NCI-H1930 (cell line): ENCODE results near the gene FSTL4.

Experiments
- DNase-seq, 2 experiments: peaks; one replicate each; lab custom pipeline; 2025; lab: John Stamatoyannopoulos, UW

FSTL4 gene

GRCh38 chr5:133321286-133321832, 291.0 kb downstream of the FSTL4 start:
- no peak for DNase-seq

- no peak for DNase-seq
Measured at GRCh38 chr5:133319905-133320520, 292.3 kb downstream of the FSTL4 start.

GRCh38 chr5:133319244-133319643, 293.1 kb downstream of the FSTL4 start:
- no peak for DNase-seq

DNA sequence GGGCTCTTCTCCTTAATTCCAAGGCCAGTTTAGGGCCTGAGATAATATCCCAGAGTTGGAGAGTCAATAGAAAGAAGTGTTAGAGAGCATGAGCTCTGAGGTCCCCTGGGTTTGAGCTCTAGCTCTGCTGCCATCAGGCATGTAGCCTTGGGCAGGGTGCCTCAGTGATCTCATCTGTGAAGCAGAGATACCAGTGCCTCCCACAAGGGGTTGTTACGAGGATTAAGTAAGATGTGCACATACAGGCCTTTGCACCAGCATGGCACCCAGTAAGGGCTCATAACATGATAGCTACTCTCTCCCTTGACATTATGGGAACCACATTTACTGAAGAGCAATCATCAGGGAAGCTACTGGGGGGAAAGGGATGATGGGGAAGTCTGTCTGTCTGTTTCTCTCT, 294.8 kb downstream of the FSTL4 start:
- DNase-seq, result no peak

GRCh38 chr5:133316346-133317343, 295.7 kb downstream of the FSTL4 start:
- DNase-seq, result no peak

GRCh38 chr5:133314086-133314485, 298.3 kb downstream of the FSTL4 start:
- DNase-seq, result no peak

DNA sequence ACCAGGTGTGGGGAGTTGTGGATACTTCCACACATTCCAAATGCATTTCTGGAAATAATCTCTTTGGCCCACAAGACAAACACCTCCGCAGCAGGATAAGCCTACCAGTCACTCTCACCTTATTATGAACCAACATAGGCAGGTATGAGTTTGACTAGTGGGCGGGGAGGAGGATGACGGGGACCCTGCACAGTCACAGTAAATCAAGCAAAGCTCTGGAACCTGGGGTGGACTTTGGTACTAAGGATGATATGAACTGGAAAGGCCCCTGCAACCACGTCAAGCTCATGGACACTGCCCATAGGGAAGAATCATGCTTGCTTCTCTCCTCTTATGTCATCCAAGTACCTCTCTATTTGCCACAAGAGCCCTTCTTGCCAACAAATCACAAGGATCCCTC, 301.2 kb downstream of the FSTL4 start:
- DNase-seq, result no peak

GRCh38 chr5:133309984-133310621, 302.2 kb downstream of the FSTL4 start:
- no peak for DNase-seq

GRCh38 chr5:133309166-133309795, 303.1 kb downstream of the FSTL4 start:
- DNase-seq, result no peak

DNA sequence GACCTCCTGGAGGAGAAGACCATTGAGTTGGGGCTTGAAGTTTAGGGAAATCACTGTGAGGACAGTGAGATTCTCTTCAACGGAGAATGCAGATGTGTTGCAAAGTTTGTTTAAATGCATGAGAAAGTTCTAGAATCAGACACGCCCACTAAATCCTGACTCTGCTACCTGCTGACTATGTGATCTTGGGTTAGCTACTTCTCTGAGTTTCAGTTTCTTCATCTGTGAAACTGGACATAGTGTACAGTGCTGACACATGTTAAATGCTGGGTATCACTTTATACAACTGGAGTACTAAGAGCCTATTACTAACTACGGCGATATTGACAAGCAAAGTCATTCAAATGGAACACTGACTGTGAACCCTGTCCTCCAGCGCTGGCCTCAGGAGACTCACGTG, 305.1 kb downstream of the FSTL4 start:
- DNase-seq, result no peak

GRCh38 chr5:133304707-133305216, 307.6 kb downstream of the FSTL4 start:
- DNase-seq, result no peak

- DNase-seq, result no peak
Measured at GRCh38 chr5:133304178-133304577, 308.2 kb downstream of the FSTL4 start.

DNA sequence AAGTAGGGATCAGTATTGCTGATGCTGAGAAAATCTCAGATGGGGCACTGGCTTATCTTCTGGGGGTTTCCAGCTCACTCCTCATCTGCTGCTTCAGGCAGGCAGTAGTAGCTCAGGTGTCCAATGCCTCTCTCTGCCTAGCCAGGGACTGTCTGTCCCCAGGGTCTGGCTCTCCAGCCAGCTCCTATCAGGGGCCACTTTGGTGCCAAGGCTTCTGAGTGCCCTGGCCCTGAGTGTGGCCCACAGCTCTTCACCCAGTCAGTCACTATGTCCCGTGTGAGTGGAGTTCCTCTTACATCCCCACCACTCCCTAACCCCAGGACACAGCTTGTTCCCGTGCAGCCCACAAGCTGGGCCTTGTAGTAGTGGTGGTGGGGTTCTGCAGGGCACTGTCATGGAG, 309.0 kb downstream of the FSTL4 start:
- DNase-seq, result no peak

GRCh38 chr5:133299728-133300127, 312.6 kb downstream of the FSTL4 start:
- no peak for DNase-seq

DNA sequence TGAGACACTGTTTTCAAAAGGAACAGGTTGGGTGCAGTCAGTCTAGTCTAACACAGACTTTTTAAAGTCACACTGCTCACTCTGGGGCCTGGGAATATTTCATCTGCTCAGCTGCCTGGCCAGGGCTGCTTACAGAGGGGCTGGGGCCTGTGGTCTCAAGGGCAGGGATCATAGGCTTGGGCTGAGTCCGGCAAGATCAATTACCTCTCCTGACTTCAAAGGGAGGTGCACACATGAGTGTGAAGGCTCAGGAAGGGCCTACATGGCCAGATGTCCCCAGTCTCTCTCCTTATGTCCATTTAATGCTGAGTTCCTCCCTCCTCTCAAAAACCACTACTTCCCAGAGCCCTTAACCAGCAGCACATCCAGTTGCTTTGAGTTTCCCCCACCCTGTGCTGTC, 313.3 kb downstream of the FSTL4 start:
- DNase-seq, result no peak

DNA sequence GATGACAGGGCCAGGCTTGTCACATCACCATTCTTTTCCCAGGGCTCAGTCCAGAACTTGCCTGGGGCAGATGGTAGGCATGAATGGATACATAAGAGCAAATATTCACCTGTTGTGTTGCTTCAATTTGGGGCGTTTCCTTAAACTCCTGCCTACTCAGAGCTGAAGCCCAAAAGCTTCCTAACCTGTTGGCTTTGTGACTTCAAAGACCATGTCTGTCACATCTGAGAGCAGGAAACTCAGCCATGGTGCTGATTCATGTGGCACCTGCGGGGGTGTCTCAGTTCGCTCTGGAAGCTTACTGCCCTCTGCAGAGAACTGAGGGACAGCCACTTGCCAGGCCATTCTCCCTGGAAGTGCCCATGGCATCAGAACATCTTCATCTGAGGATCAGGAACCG, 313.9 kb downstream of the FSTL4 start:
- no peak for DNase-seq

DNA sequence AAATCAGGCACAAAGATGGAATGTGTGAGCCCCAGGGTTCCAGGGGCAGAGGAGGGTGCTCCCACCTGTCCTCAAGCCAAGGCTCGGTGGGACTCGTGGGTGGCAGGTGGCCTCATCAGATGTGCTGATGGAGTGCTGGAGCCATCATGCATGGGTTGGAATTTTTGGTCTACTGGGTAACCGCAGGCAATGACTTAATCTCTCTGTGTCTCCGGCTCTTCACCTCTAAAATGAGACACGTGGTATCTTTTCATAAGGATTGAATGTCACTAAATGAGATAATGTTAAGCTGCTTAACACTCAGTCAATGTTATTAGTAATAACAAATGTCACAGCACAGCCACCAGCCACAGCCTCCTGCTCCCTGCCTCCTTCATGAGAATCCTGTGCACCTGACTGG, 315.0 kb downstream of the FSTL4 start:
- no peak for DNase-seq

DNA sequence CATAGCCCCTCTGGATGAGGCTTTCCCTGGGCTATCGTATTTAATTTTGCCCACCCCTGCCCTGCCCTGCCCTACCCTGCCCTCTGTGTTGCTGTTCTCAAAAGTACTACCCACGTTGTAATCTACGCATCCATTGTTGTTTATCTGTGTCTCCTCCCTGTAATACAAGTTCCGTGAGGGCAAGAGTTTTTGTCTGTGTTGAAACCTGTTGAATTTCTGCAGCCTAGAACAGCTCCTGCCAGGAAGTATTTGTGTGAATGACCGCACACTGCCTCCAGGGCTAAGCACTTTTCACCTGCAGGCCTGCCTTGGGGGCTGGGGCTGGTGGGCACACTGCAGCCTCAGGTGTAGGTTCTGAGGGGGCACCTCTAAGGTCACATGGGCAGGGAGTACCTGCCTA, 315.7 kb downstream of the FSTL4 start:
- no peak for DNase-seq

DNA sequence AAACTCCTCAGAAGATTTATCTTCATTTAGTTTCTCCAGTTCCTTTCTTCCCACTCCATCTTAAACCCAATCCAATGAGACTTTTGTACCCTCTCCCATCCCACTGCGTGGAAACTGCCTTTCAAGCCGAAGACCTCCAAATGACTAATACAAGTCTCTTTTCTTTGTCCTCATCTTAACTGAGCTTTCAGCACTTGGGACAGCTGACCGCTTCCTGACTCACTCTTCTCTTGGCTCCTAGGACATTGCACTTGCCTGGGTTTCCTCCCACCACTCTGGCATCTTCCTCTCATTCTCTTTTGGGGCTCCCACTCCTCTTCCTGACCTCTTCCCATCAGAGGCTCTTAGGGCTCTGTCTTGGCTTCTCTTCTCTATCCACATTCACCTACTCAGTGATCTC, 316.8 kb downstream of the FSTL4 start:
- DNase-seq, result no peak

DNA sequence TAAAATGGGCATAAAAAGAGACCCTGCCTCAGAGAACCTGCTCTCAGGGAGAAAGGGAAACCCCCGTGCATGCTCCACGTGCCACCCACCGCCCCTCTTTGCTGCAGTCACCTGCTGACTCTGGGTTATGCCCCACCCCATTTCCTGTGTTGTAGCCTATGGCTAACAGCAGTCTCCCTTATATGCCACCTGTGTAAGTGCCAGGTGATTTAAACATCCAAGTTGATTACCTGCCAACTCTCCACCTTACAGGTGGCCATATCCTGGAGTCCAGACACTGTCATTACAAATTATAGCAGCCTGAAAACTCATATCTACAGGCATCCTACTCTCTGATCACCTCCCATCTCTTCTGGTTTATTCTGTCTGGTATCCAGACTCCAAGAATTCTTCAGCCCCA, 318.0 kb downstream of the FSTL4 start:
- no peak for DNase-seq

DNA sequence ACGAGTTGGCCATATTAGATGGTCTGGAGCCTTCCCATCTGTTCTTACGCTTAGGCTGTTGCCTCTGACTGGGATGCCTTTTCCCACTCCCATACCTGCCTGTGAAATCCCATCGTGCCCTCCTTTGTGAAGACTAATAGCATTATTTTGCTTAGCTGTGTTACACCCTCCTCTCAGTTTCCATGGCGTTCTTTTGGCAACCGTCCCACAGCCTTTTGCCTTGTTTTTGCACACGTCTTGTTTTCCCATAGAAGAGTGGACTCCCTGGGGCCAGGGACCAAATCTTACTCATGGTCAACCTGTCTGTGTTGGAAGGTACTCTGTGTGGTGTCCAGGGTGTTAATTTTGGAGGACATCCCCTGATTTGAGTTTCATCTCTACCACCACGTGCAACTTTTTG, 318.4 kb downstream of the FSTL4 start:
- no peak for DNase-seq

DNA sequence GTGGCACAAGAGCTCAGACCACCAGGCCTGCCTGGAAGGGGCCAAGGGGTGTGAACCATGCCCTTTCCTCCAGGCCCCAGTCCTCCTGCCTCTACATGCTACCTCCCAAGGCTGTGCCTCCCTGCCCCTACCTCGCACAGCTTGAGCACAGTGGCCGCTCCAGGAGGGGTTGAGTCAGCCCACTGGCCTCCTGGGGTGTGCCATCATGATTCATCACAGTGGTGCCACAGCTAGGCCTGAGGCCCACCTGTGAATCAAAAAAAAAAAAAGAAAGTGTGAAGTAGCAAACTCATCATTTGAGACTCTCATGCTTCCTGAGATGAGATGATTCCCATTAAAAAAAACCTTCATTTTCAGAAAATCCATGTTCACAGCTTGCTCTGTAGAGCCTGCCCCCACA, 320.0 kb downstream of the FSTL4 start:
- DNase-seq, result no peak
